ENCODE measurements around the gene KANSL1.

- TF ChIP-seq CTCF (conservative IDR thresholded peaks at IDR 0.05) (no peak), EZH2 (IDR thresholded peaks at IDR 0.05; ENCODE audit: low read depth) (no peak)
Measured at GRCh38 chr17:46201491-46201890, 8.3 kb upstream of the KANSL1 start.

Data from PC-9 (cell line).